Calu3 (cell line): Measurements from ENCODE around the gene NR3C1. TPM values are rescaled to one million over a fixed set of nuclear protein-coding genes. Genes with fewer than 3 reads are reported as not detected.
A peak's percentile ranks its signal among the peaks of the same experiment; 100 is the strongest.

Source experiments
- BruUV-seq: library from RNA; stranded (reverse); fragments of 400-500 nt; replicated peaks from 2 replicates; lab custom pipeline; 2021; lab: Mats Ljungman, UMichigan
- CTCF ChIA-PET: fragments of 300-600 bp; sonication (Branson Sonifier 250); formaldehyde crosslinking; loops from one replicate; lab custom pipeline; 2022; ENCODE audit warnings: antibody characterized with exemption; lab: Charles Lee
- DNase-seq: peaks from one replicate; pipeline ENCODE4 v3.0.0; 2022
- H3K27ac Mint-ChIP-seq: one replicate; pipeline ENCODE4 v1.8.0; 2022; ENCODE audit warnings: mixed read lengths; ENCODE audit not compliant: unreplicated experiment
- H3K27me3 Mint-ChIP-seq: one replicate; pipeline ENCODE4 v1.8.0; 2022; ENCODE audit warnings: mixed read lengths; ENCODE audit not compliant: unreplicated experiment
- H3K36me3 Mint-ChIP-seq: one replicate; pipeline ENCODE4 v1.8.0; 2022; ENCODE audit warnings: mild to moderate bottlenecking, moderate library complexity, mixed read lengths; ENCODE audit not compliant: insufficient read depth, unreplicated experiment
- H3K4me1 Mint-ChIP-seq: one replicate; pipeline ENCODE4 v1.8.0; 2022; ENCODE audit warnings: mild to moderate bottlenecking, low read depth, mixed read lengths; ENCODE audit not compliant: unreplicated experiment
- H3K4me3 Mint-ChIP-seq: one replicate; pipeline ENCODE4 v1.8.0; 2022; ENCODE audit warnings: mild to moderate bottlenecking, low read depth, moderate library complexity, mixed read lengths; ENCODE audit not compliant: unreplicated experiment
- H3K9me3 Mint-ChIP-seq: one replicate; pipeline ENCODE4 v1.8.0; 2022; ENCODE audit warnings: low read depth, mixed read lengths; ENCODE audit not compliant: unreplicated experiment
- intact Hi-C: fragments of 100-400 bp; cut with micrococcal nuclease; formaldehyde crosslinking; loops from one replicate; pipeline ENCODE4 v1.10.0; 2022; ENCODE audit not compliant: unreplicated experiment
- total RNA-seq: library from RNA; stranded (reverse); gene quantifications from 2 replicates; pipeline ENCODE4 v1.2.3, GENCODE V29; 2022
- TF ChIP-seq, protein P1 (sequence below): fragments of 200-600 bp; IDR thresholded peaks from one replicate; pipeline ENCODE4 v1.8.0; 2022; ENCODE audit warnings: antibody characterized with exemption; ENCODE audit not compliant: unreplicated experiment

NR3C1 gene
- total RNA-seq, 1 experiment from 2014 or later: 63.1 TPM

- Mint-ChIP-seq H3K36me3 (no peaks in the 10 kb centered on the region), H3K4me3 (no peak overlapping the region), H3K27ac (no peak overlapping the region), H3K4me1 (peaks cover 39% of the 10 kb centered on the region), H3K9me3 (no peaks in the 10 kb centered on the region), H3K27me3 (no peaks in the 10 kb centered on the region)
- intact Hi-C loops: no loop called here
- CTCF ChIA-PET: no interaction called here
- TF ChIP-seq, protein P1, sequence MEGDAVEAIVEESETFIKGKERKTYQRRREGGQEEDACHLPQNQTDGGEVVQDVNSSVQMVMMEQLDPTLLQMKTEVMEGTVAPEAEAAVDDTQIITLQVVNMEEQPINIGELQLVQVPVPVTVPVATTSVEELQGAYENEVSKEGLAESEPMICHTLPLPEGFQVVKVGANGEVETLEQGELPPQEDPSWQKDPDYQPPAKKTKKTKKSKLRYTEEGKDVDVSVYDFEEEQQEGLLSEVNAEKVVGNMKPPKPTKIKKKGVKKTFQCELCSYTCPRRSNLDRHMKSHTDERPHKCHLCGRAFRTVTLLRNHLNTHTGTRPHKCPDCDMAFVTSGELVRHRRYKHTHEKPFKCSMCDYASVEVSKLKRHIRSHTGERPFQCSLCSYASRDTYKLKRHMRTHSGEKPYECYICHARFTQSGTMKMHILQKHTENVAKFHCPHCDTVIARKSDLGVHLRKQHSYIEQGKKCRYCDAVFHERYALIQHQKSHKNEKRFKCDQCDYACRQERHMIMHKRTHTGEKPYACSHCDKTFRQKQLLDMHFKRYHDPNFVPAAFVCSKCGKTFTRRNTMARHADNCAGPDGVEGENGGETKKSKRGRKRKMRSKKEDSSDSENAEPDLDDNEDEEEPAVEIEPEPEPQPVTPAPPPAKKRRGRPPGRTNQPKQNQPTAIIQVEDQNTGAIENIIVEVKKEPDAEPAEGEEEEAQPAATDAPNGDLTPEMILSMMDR: no peak
- BruUV-seq: no TSS peak
- no peak for DNase-seq
Measured at GRCh38 chr5:143235423-143235822, 168.1 kb downstream of the NR3C1 start.

- intact Hi-C loops: no loop called here
- TF ChIP-seq, protein P1: no peak
- no TSS peak for BruUV-seq
- Mint-ChIP-seq H3K27ac (peak overlapping the region; percentile 17), H3K4me1 (peaks cover 50% of the 10 kb centered on the region), H3K27me3 (no peaks in the 10 kb centered on the region), H3K36me3 (peaks cover 8% of the 10 kb centered on the region), H3K4me3 (peak overlapping the region; percentile 16), H3K9me3 (no peaks in the 10 kb centered on the region)
- CTCF ChIA-PET: interaction anchor here (1.1 to 1.6 kb wide), 2 partner anchors 10 to 12 kb away, joined by 4 read pairs; no protein-coding TSS in a partner anchor
- peak; percentile 35 for DNase-seq
Measured at GRCh38 chr5:143234162-143234842, 169.2 kb downstream of the NR3C1 start.

DNA sequence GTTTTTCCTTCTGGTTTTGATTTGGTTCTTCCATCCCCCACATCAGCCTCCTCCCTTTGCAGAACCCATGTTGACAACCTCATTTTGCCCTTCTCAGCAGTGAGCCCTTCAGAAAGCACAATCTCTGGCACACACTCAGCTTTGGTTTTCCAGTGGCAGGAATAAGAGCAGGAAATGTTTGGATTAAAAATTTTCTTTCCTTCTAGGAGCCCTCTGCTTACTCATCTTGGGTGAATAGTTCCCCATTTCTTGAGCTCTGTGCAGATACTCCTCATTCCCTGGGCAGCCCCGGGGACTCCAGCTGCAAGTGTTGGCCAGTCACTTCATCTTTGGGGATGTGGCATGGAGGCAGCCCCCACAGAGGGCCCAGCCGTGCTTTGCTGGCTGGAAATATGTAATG is 170.5 kb downstream of the NR3C1 start:
- H3K4me1 Mint-ChIP-seq: peaks cover 50% of the 10 kb centered on the region
- intact Hi-C loops: no loop called here

DNA sequence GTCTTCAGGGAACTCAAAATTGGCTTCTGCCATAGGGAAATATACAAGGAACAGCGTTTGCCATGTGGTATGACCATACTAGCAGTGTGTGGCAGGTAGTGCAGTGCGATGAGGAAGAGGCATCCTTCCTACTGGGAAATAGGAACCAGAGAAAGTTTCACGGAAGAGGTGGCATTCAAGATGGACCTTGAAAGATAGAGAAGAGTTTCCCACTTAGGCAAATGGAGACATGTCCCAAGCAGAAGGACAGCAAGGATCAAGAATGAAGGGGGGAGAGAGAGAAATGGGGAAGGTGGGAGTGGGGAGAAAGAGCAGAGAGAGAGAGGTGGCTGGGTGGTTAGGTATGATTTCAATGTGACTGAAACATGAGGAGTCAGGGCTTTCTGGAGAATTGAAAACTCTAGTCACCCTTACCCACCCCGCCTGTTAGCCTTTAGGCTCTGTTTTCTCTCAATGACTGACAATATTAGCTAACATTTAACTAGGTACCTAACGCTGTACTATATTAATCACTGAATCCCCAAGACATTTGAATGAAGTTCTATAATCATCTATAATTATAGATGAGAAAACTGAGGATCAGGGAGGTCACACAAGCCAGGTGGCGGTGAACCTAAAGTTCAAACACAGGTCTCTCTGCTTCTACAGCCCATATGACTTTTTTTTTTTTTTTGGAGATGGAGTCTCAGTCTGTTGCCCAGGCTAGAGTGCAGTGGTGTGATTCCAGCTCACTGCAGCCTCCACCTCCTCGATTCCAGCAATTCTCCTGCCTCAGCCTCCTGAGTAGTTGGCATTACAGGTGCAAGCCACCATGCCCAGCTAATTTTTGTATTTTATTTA is 171.3 kb downstream of the NR3C1 start:
- CTCF ChIA-PET: interaction anchor here (0.7 to 1.1 kb wide), 2 partner anchors 10 to 594 kb away, joined by 3 read pairs; no protein-coding TSS in a partner anchor
- no peak overlapping the region for H3K4me3 Mint-ChIP-seq
- peaks cover 50% of the 10 kb centered on the region for H3K4me1 Mint-ChIP-seq
- intact Hi-C loops: no loop called here
- no TSS peak for BruUV-seq
- H3K27me3 Mint-ChIP-seq: no peaks in the 10 kb centered on the region
- no peaks in the 10 kb centered on the region for H3K9me3 Mint-ChIP-seq
- TF ChIP-seq, protein P1: no peak
- DNase-seq: no peak
- peak overlapping the region; percentile 2 for H3K27ac Mint-ChIP-seq
- peaks cover 8% of the 10 kb centered on the region for H3K36me3 Mint-ChIP-seq

More for the DNA sequence above, 170.5 kb downstream of the NR3C1 start:
- Mint-ChIP-seq H3K27ac (no peak overlapping the region), H3K9me3 (no peaks in the 10 kb centered on the region), H3K36me3 (peaks cover 8% of the 10 kb centered on the region), H3K4me3 (no peak overlapping the region), H3K27me3 (no peaks in the 10 kb centered on the region)
- TF ChIP-seq, protein P1: no peak
- CTCF ChIA-PET: interaction anchor here (0.6 to 1.6 kb wide), 3 partner anchors 13 to 594 kb away, joined by 3 to 4 read pairs (median 3); no protein-coding TSS in a partner anchor
- DNase-seq: no peak
- no TSS peak for BruUV-seq
